NOMO-1 treated with DMSO at 0.1 percent for 48 hours (cell line): ENCODE results near the gene GNAL.

Experiments used
- DNase-seq: peaks from one replicate; lab custom pipeline; 2025; ENCODE audit not compliant: unreplicated experiment; lab: John Stamatoyannopoulos, UW

The GNAL gene

DNA sequence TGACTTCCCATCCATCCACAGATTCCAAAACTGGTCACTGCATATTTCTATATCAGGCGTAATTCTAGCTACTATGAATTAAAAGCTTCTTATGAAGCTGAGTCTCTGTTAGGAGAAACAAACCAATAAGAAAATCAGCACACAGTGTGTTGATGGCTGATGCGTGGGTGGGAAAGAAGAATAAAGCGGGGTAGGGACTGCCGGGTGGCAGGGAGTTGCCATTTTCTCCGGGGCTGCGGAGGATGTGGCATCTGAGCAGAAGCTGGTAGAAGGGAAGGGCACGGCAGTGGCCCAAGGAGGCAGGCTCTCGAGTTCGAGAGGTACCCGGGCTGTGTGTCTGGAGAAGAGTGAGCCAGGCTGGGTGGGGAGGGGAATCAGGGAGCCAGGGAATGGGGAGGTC is 113.5 kb downstream of the GNAL start:
- DNase-seq: no peak

DNA sequence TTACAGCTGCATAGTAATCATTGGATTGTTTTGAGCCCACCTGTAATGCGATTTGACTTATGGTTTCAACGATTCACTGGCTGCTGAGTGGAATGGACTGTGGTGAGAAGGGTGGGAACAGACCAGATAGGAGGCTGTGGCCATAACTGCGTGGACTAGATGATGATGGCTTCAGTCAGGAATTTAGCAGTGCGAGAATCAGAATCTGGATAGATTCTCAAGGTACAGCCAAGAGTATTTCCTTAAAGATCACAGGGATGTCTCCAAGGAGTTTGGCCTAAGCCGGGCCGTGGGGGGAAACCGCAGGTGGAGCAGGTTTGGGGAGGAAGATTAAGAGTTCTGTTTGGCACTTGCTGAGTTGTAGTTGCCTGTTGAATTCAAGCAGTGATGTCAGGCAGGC is 118.2 kb downstream of the GNAL start:
- DNase-seq: no peak

DNA sequence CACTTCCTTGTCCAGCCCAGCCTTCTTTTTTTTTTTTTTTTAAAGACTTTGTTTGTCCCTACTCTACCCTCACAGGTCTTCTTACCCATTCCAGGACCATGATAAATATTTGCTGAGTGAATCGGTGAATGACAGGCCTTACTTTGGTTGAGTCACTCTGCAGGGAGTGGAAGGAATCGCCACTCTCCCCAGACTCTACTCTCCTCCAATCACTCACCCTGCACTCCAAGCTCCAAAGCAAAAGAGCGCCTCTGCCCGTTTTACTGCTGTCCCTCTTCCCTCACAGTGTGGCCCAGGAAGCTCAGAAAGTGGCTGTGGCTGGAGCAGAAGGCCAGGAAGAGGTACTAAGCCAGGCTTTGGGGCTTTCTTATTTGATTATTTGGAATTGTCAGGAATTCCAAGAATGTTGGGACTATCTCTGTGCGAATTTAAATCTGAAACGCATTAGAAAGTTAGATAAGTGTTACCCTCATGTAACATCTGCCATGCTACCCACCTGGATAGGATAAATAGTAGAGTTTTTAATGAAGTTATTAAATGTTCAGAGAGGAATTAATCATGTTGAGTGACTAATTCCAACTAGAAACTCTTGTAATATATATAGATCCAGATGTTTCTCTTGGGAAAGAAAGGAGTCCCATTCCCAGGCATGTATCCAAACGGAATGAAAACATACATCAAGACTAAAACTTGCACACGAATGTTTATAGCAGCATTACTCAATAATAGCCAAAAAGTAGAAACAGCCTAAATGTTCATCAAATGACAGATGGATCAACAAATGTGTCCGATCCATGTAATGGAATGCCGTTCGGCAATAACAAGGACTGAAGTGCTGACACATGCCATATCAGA is 119.2 kb downstream of the GNAL start:
- DNase-seq: no peak

DNA sequence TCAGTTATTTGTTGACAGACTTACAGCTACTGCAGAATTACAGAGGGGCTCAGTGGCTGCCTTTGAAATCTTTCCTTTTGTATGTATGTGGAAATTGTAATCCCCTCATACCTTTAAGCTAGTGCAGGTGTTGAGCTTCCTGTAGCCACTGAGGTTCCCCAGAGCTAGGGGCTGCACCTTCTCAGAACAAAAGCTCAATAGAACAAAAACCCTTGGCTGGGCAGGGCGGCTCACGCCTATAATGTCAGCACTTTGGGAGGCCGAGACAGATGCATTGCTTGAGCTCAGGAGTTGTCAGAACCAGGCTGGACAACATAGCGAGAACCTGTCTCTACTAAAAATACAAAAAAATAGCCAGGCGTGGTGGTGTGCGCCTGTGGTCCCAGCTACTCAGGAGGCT is 120.8 kb downstream of the GNAL start:
- no peak for DNase-seq

- DNase-seq: no peak
Observed at GRCh38 chr18:11810379-11810778, 121.3 kb downstream of the GNAL start.

DNA sequence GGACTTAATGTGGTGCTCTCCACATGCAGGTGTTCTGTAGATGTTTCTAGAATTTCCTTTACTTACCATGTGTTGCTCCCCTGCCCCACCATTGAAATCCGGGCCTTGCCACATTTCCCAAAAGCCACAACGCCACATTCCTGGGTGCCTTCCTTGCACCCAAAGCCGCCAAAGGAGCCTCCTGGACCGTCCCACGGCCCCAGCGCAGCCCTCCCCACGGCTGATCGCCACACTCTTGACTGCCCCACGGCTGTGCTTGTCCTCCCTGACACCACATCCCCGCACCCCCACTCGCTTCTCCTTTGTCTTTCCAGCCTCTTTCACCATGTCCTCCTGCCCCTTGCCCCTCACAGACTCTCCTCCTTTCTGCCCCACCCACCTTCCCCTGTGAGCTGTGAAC is 121.9 kb downstream of the GNAL start:
- DNase-seq: no peak

GRCh38 chr18:11817229-11817628 is 128.2 kb downstream of the GNAL start:
- DNase-seq: no peak

DNA sequence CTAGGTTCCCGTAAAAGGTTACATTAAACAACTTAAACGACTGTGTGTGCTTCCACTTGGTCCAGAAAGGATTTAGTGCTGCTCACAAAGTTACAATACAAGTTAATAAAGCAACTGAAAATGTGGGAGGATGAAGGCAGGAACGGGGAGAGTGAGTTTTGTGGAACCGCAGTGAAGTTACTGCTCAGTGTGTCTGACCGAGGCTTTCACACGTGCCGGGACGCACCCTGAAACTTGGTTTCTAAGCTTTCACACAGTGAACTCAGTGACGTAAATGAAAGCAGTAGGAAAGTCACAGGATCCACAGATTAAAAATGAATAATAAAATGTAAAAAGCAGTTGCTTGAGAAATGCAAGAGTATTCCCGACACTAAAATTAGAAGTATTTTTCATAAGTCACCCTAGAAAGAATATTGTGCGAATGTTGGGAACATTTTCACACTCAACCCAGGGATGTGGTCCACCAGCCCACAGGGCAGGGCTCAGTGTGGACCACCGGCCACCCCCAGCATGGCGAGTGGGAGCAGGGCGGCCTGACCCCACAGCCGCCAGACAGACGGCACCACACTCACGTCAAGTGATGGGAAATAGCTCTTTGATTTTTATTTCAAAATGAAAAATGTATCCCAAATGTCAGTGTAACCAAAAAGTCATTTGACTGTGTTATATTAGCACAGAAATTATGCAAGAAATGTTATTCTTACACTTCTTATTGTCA is 129.6 kb downstream of the GNAL start:
- DNase-seq: no peak

GRCh38 chr18:11819938-11820337 is 130.9 kb downstream of the GNAL start:
- DNase-seq: no peak

GRCh38 chr18:11820697-11821096 is 131.6 kb downstream of the GNAL start:
- no peak for DNase-seq

GRCh38 chr18:11821208-11821607 is 132.1 kb downstream of the GNAL start:
- no peak for DNase-seq

DNA sequence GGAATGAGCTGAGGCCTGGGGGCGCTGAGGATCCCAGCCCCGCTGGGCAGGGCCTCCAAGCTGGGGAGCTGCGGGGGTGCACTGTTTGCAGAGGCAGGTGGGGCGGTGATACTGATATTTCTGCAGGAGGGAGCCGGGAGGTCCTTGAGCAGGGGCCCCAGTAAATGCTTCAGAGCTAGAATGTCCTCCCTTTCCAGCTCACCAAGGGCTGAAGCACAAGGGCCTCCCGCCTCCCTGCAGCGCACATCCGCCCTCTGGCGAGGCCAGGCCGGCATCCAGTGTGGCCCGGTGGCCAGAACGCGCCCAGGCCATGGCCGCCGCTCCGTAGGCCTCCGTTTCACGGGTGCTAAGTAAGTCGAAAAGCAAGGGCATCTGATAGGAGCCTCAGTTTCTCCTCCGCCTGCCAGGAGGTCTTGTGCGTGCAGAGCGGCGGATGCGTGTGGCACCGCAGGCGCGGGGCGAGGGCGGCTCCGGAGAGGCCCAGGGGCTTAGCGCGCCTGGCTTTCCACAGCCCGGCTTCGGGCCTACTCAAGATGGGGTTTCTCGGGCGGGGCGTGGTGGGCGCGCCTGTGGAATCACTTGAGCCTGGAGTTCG is 132.7 kb downstream of the GNAL start:
- DNase-seq: no peak

GRCh38 chr18:11823545-11823944 is 134.5 kb downstream of the GNAL start:
- no peak for DNase-seq

DNA sequence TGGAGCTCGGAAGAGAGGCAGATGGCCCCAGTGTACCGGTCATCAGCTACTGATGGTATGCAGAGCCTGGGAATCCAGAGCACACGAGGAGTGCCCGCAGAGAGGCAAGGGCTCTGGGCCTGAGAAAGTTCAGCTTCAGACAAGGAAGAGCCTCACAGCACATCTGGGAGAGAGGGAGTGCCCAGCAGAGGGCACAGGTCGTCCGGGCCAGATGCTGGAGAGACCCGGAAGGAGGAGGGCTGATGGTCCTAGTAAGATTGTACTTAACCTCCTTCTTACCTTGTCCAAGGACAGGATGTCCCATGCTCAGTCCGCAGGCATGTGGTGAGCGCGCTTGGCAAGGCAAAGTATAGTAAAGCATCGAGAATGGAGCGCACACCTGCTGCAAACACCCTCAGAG is 137.8 kb downstream of the GNAL start:
- DNase-seq: no peak

DNA sequence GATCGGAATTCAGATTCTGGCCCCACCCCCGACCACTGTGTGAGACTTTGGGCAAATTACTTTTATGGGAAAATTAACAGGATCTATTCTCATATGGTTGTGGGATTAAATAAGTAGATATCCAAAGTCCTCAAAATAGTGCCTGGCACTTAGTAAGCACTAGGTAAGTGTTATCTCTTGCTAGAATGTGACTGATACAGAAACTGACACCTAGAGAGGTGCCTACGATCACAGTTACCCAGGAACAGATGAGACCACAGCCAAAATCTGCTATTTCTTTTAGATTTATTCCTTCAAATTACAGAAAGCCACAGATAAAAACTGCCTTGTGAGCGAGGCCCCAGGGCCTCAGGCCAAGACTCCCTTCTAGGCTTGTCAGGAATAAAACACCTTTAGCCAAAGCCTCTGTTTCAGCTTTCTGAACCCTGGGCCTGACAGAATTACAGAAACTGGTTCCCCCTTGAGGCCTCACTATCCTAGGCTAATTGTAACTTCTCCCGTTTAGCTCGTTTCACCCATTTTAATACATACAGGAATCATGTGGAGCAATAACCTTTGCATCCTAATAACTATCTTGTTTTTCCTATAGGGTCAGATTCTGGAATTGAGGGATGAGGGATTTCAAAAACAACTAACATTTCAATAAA is 139.8 kb downstream of the GNAL start:
- no peak for DNase-seq

DNA sequence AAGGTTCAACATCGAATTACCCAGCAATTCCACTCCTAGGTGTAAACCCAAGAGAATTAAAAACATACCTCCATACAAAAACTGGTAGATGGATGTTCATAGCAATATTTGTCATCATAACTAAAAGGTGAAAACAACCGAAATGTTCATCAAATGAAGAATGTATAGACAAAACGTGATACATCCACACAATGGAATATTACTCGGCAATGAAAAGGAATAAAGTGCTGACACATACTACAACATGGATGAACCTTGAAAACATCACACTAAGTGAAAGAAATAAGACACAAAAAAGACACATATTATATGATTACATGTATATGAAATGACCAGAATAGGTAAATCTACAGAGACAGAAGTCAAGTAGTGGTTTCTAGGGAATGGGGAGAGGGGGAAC is 141.5 kb downstream of the GNAL start:
- no peak for DNase-seq

DNA sequence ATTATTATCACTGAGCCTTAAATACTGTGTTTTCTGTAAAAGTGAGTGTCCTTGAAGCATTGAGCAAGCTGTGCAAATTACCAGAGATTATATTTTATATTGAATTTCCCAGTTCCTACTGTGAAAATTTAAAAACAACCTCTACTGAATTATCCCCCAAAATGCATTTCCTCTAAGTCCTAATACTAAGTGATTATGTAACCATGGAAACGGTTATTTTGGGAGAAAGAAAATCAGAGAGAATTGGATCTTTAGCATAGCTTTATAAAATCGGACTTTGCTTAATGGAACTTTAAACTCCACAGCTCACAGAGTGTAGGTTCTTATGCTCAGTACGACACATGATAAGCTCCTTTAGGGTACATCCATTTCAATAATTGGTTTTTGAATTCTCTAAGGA is 142.9 kb downstream of the GNAL start:
- no peak for DNase-seq

DNA sequence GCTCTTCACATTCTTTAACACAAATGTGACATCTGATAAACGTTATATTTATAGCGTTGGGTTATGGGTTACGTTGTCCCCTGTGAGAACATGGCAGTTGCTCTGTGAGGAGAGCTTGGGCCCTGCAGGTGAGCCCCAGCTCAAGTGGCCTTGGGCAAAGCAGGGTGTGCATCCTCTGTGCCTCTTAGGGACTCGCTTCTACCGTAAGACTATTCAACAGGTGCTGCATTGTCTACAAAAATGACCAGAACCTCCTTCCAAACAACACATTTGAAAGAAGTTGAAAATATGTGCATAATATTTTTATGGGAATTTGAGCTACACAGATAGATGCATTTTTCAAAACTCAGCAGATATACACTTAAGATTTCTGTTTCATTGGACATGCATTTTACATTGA is 145.7 kb downstream of the GNAL start:
- no peak for DNase-seq

DNA sequence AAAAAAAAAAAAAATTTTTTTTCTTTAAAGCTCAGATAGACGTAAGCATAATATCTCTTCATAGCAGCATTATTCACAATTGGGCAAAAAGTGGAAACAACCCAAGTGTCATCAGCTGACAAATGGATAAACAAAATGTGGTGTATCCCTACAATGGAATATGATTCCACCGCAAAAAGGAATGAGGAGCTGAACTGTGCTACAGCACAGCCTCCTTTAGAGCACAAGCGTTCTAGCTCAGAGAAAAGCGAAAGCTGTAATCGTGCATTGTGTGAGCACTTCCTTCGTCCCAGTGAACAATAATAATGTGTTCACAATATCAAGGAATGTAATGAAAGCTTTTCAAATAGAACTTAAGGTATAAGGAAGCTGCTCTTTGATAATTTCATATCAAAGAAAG is 150.5 kb downstream of the GNAL start:
- DNase-seq: no peak

- no peak for DNase-seq
Observed at GRCh38 chr18:11840493-11840892, 151.4 kb downstream of the GNAL start.

GRCh38 chr18:11842562-11842961 is 153.5 kb downstream of the GNAL start:
- no peak for DNase-seq

DNA sequence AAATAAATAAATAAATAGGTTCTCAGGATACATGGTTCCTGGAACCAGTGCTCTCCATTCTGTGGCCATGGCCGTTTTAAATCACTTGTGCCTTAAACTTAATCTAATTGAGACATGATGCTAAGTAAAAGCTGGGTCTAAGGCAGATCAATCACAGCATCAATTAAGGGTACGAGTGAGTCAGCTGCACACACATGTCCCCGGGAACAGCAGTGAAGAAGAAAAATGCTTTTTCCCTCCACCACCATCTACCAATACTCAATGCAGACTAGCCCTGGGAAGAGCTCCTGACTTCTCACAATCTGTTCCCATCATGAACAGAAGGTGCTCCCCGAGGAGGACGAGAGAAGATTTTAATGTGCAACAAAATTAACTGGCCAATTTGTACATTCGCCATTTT is 155.4 kb downstream of the GNAL start:
- DNase-seq: no peak
